ENCODE results near the gene SPTBN4.

The SPTBN4 gene

GRCh38 chr19:40601134-40601974 lies 134.6 kb downstream of the SPTBN4 start, which contains the start of gene LTBP4:
Gene LTBP4, plus strand, starts transcription at chr19:40601369. Its CDS starts 19 bp downstream, at chr19:40601388.
- peaks cover 47% of the 10 kb centered on the region for H3K27me3 ChIP-seq (replicated peaks; ENCODE audit: insufficient read depth, low read length)
- no peak within 1 kb of the TSS for H3K27ac ChIP-seq (ENCODE audit: low read length)
- H3K4me2 ChIP-seq (ENCODE audit: low read depth, low read length): peak within 1 kb of the TSS; percentile 81; the same call in 1 of the 2 replicates
- peak within 1 kb of the TSS; percentile 56 for H2AFZ ChIP-seq (ENCODE audit: low read length)
- H3K9ac ChIP-seq (ENCODE audit: low read length): peak within 1 kb of the TSS; percentile 22; the same call in 1 of the 2 replicates
- H3K79me2 ChIP-seq (ENCODE audit: low read length): no peaks in the 10 kb centered on the region
- peaks cover 43% of the 10 kb centered on the region for H3K4me1 ChIP-seq (ENCODE audit: low read length)
- no peaks in the 10 kb centered on the region for H3K36me3 ChIP-seq (replicated peaks; ENCODE audit: insufficient read depth, low read length)
- DNase-seq: peak; percentile 14
- H3K9me2 ChIP-seq (replicated peaks; ENCODE audit: insufficient read depth, low read length): no peaks in the 10 kb centered on the region
- no peak for TF ChIP-seq EZH2phosphoT487 (IDR thresholded peaks at IDR 0.05; ENCODE audit: low read length)
- TF ChIP-seq EZH2 (optimal IDR thresholded peaks at IDR 0.05; ENCODE audit: low read depth, low read length): peak; percentile 83
- TF ChIP-seq, protein P1, sequence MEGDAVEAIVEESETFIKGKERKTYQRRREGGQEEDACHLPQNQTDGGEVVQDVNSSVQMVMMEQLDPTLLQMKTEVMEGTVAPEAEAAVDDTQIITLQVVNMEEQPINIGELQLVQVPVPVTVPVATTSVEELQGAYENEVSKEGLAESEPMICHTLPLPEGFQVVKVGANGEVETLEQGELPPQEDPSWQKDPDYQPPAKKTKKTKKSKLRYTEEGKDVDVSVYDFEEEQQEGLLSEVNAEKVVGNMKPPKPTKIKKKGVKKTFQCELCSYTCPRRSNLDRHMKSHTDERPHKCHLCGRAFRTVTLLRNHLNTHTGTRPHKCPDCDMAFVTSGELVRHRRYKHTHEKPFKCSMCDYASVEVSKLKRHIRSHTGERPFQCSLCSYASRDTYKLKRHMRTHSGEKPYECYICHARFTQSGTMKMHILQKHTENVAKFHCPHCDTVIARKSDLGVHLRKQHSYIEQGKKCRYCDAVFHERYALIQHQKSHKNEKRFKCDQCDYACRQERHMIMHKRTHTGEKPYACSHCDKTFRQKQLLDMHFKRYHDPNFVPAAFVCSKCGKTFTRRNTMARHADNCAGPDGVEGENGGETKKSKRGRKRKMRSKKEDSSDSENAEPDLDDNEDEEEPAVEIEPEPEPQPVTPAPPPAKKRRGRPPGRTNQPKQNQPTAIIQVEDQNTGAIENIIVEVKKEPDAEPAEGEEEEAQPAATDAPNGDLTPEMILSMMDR (IDR thresholded peaks at IDR 0.05; ENCODE audit: low read length): peak; percentile 5; the same call in 1 of the 2 replicates
- peak within 1 kb of the TSS; percentile 43 for H3K4me3 ChIP-seq (ENCODE audit: low read length)
- H3K9me3 ChIP-seq (replicated peaks; ENCODE audit: insufficient read depth, low read length): no peaks in the 10 kb centered on the region
- H3F3A ChIP-seq (ENCODE audit: insufficient read depth, low read length): peaks cover 41% of the 10 kb centered on the region
- no peaks in the 10 kb centered on the region for H4K20me1 ChIP-seq (ENCODE audit: insufficient read depth, low read length)

GRCh38 chr19:40603071-40603388 lies 136.2 kb downstream of the SPTBN4 start:
- Histone ChIP-seq H3K27ac (ENCODE audit: low read length) (no peak overlapping the region; the same call in 1 of the 2 replicates), H3K4me3 (ENCODE audit: low read length) (peak overlapping the region; percentile 57), H3K27me3 (replicated peaks; ENCODE audit: insufficient read depth, low read length) (peaks cover 34% of the 10 kb centered on the region), H3K79me2 (ENCODE audit: low read length) (no peaks in the 10 kb centered on the region), H3K9ac (ENCODE audit: low read length) (no peak overlapping the region), H3F3A (ENCODE audit: insufficient read depth, low read length) (peaks cover 41% of the 10 kb centered on the region), H3K9me3 (replicated peaks; ENCODE audit: insufficient read depth, low read length) (no peaks in the 10 kb centered on the region), H3K9me2 (replicated peaks; ENCODE audit: insufficient read depth, low read length) (no peaks in the 10 kb centered on the region), H4K20me1 (ENCODE audit: insufficient read depth, low read length) (no peaks in the 10 kb centered on the region), H3K36me3 (replicated peaks; ENCODE audit: insufficient read depth, low read length) (no peaks in the 10 kb centered on the region), H3K4me2 (ENCODE audit: low read depth, low read length) (peak overlapping the region; percentile 73), H3K4me1 (ENCODE audit: low read length) (peaks cover 43% of the 10 kb centered on the region), H2AFZ (ENCODE audit: low read length) (0 out of 2 replicates have a peak overlapping the region, but pooled peaks have one; percentile 66)
- TF ChIP-seq, protein P1 (IDR thresholded peaks at IDR 0.05; ENCODE audit: low read length): no peak
- TF ChIP-seq EZH2 (optimal IDR thresholded peaks at IDR 0.05; ENCODE audit: low read depth, low read length): no peak
- no peak for DNase-seq

GRCh38 chr19:40603389-40604170 lies 136.8 kb downstream of the SPTBN4 start:
- TF ChIP-seq, protein P1 (IDR thresholded peaks at IDR 0.05; ENCODE audit: low read length): no peak
- TF ChIP-seq EZH2 (optimal IDR thresholded peaks at IDR 0.05; ENCODE audit: low read depth, low read length): no peak
- no peak for TF ChIP-seq EZH2phosphoT487 (IDR thresholded peaks at IDR 0.05; ENCODE audit: low read length)
- H3K9me3 ChIP-seq (replicated peaks; ENCODE audit: insufficient read depth, low read length): no peaks in the 10 kb centered on the region
- peak overlapping the region; percentile 66 for H2AFZ ChIP-seq (ENCODE audit: low read length)
- H3K4me1 ChIP-seq (ENCODE audit: low read length): peaks cover 40% of the 10 kb centered on the region
- H3K27ac ChIP-seq (ENCODE audit: low read length): no peak overlapping the region; the same call in 1 of the 2 replicates
- no peaks in the 10 kb centered on the region for H3K9me2 ChIP-seq (replicated peaks; ENCODE audit: insufficient read depth, low read length)
- H3K4me2 ChIP-seq (ENCODE audit: low read depth, low read length): peak overlapping the region; percentile 73
- peaks cover 29% of the 10 kb centered on the region for H3K27me3 ChIP-seq (replicated peaks; ENCODE audit: insufficient read depth, low read length)
- no peaks in the 10 kb centered on the region for H3K36me3 ChIP-seq (replicated peaks; ENCODE audit: insufficient read depth, low read length)
- no peaks in the 10 kb centered on the region for H4K20me1 ChIP-seq (ENCODE audit: insufficient read depth, low read length)
- peak; percentile 99 for DNase-seq
- H3F3A ChIP-seq (ENCODE audit: insufficient read depth, low read length): peaks cover 41% of the 10 kb centered on the region
- H3K9ac ChIP-seq (ENCODE audit: low read length): peak overlapping the region; percentile 2; the same call in 1 of the 2 replicates
- peak overlapping the region; percentile 57 for H3K4me3 ChIP-seq (ENCODE audit: low read length)
- H3K79me2 ChIP-seq (ENCODE audit: low read length): no peaks in the 10 kb centered on the region

Measured in MM.1S (cell line).